SHP77 (cell line): Measurements from ENCODE around the gene RNF7.
"Not testable (repeated sequence)": the region's sequence is repeated elsewhere in the genome, so short reads cannot be mapped to it uniquely, and the experiment has no call there.

Experiments
- DNase-seq, 2 experiments: peaks; one replicate each; lab custom pipeline; 2025; lab: John Stamatoyannopoulos, UW

RNF7 gene

DNA sequence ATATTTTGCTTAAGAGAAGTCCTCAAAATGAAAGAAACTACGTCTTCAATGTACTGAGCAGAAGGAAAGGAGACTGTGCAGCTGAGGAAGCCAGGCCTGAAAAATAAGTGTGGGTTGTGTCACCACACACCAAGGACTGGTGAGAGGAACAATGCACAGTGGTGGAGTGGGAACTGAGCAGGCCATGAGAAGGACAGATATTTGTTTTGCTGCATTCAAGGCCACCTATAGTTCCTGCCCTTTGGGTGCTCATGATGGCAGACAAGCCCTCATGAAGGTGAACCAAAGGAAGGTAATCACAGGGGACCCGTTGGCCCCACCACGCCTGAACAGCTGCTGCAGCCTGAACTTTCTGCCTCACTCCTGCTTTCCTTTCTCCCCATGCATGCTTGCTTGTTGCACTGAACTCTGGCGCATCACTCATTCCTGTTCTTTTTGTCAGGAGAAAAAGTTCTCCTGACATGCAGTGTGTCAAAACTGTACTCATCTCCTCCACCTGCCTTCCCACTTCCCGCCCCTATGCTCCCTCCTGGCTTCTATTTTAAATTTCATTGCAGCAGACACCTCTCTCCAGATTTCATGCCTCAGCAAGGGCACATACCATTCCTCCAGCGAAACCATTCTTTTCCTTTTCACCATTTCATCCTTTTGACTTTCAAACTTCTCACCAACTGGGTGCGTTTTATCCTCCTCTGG lies 2.2 kb upstream of the RNF7 start:
- no peak for DNase-seq

- no peak for DNase-seq
Measured at GRCh38 chr3:141737093-141737492, 1.0 kb upstream of the RNF7 start.

- DNase-seq = no peak
Measured at GRCh38 chr3:141737678-141738021, 448 bp upstream of the RNF7 start.

- DNase-seq = peak; percentile 5 to 8
Measured at GRCh38 chr3:141738891-141739363, 829 bp downstream of the RNF7 start.

DNA sequence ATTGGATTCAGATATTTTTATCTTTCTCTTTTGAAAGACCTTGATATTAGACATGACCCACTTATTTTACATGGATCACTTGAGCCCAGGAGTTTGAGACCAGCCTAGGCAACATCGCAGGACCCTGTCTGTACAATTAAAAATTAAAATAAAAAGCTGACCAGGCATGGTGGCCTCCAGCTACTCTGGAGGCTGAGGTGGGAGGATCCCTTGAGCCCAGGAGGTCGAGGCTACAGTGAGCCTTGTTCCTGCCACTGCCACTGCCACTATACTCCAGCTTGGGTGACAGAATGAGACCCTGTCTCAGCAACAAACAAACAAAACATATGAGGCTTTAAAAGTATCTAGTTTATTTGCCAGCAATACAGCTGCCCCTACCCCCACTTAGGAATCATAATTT lies 1.6 kb downstream of the RNF7 start:
- DNase-seq = no peak

DNA sequence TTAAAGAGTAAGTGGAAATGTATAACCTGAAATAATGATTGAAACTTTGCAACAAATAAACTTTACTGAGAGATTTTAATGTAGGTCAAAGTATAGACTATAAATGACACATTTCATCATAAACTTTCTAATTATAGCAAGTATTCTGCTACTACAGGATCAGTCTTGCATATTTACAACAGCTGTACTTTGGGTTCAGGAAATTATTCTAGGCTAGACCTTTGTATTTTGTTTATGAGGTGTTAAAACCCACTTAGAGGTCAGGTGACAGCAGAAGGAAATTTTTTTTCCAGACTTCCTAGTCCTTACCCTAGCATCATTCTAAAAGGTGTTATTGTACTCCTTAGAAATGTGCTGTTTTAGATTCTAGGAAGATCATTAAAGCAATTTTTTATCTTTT lies 2.3 kb downstream of the RNF7 start:
- no peak for DNase-seq

GRCh38 chr3:141743305-141743704 lies 5.2 kb downstream of the RNF7 start:
- no peak for DNase-seq

- no peak for DNase-seq
Measured at GRCh38 chr3:141746962-141747361, 8.9 kb downstream of the RNF7 start.

DNA sequence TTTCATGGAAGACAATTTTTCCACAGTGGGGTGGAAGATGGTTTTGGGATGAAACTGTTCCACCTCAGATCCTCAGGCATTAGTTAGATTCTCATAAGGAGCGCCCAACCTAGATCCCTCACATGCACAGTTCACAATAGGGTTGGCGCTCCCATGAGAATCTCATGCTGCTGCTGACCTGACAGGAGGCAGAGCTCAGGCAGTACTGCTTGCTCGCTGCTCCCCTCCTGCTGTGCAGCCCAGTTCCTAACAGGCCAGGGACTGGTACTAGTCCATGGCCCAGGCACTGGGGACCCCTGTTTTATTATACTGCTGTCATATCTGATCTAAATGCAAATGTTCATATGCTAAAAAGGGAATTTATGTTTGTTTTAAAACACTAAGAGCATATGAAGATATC lies 15.3 kb downstream of the RNF7 start:
- no peak for DNase-seq

DNA sequence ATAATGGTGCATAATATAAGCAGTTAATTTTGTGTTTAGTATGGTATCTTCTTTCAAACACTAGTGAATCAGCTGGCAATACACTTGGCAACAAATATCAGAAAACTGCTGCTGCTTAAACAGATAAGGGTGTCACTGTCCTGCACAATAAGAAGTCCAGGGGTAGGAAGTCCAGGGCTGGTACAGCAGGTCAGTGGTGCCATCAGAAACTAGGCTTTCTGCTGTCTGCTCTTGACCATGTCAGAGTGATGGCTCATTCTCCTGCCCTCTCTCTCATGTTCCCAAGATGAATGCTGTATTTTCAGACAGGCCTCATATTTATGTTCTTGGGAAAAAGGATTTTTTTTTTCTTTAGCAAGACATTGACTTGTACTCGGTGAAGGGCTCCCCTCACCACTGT lies 15.9 kb downstream of the RNF7 start:
- no peak for DNase-seq

- not testable (repeated sequence) for DNase-seq
Measured at GRCh38 chr3:141762552-141762951, 24.5 kb downstream of the RNF7 start.

- no peak for DNase-seq
Measured at GRCh38 chr3:141763088-141763750, 25.1 kb downstream of the RNF7 start, which contains the start of gene GRK7. TSS of gene GRK7 (plus strand) at chr3:141763408. CDS start at chr3:141778285, 14,877 bp downstream.

GRCh38 chr3:141764045-141764444 lies 25.9 kb downstream of the RNF7 start:
- DNase-seq = no peak

DNA sequence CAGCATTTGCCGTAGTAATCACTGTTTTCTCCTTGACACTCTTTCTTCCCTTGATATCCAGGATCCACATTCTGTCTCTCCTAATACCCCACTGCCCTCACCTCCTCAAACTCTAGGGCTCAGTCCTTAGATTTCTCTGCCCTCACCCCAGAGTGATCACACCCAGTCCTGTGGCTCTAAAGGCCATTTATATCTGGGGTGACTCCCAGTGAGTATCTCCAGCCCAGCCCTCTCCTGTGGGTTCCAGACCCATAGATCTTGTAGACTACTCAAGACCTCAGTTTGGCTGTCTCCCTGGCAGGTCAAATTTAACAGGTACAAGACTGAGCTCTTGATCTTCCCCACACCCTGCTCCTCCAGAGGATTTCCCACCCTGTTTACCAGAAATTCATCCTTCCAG lies 26.4 kb downstream of the RNF7 start:
- no peak for DNase-seq

DNA sequence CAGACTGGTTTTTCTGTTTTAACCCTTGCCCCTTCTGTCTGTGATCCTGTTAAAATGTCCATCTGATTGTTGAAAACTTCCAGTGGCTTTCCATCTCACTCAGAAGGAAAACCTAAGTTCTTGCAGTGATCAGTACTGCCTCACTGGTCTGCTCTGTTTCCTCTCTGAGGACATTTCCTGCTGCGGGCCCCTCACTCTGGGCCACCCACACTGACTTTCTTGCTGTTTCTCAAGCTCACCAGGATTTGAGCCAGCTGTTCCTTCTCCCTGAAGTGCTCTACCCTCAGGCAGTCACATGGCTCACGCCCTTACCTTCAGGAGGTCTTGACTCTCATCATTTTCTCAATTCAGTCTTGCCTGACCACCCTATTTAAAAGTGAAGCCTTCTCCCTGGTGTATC lies 26.9 kb downstream of the RNF7 start:
- no peak for DNase-seq

- no peak for DNase-seq
Measured at GRCh38 chr3:141767066-141767465, 29.0 kb downstream of the RNF7 start.

- DNase-seq = peak in 1 of 2 experiments; percentile 2
Measured at GRCh38 chr3:141769221-141769894, 31.3 kb downstream of the RNF7 start.

DNA sequence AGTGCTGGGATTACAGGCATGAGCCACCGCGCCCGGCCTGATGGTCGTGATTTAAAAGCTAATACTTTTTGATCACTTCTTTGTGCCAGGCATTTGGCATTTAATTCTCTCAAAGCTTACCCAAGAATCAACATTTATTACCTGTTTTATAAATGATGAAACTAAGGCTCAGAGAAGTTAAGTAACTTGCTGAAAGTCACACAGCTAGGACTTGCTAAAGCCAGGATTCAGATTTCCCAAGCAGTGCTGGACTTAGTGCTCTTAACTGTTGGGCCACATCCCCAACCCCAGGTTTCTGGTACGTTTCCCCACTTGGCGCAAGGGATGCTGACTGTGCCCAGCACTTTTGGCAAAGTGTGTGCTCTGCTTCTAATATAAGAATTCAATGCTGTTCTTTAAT lies 35.6 kb downstream of the RNF7 start:
- DNase-seq = no peak

GRCh38 chr3:141776376-141776775 lies 38.3 kb downstream of the RNF7 start:
- DNase-seq = no peak

DNA sequence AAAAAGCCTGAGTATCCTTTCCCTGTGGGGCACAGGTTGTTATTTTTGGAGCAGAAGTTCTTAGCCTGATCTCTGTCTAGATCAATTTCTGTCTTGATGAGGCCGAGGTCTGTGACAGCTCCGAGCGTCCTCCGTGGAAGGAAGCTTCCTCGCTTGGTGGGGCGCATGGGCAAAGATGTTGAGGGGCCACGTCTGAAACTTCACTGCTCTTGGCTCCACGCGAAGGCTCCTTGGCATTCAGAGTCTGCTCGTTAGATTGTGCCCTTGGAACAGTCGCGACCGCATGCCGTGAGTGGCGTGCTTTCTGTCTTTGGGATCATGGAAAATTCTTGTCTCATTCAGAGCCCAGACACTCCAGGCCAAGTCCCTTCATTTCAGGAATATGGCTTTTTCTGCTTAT lies 38.8 kb downstream of the RNF7 start:
- DNase-seq = no peak

DNA sequence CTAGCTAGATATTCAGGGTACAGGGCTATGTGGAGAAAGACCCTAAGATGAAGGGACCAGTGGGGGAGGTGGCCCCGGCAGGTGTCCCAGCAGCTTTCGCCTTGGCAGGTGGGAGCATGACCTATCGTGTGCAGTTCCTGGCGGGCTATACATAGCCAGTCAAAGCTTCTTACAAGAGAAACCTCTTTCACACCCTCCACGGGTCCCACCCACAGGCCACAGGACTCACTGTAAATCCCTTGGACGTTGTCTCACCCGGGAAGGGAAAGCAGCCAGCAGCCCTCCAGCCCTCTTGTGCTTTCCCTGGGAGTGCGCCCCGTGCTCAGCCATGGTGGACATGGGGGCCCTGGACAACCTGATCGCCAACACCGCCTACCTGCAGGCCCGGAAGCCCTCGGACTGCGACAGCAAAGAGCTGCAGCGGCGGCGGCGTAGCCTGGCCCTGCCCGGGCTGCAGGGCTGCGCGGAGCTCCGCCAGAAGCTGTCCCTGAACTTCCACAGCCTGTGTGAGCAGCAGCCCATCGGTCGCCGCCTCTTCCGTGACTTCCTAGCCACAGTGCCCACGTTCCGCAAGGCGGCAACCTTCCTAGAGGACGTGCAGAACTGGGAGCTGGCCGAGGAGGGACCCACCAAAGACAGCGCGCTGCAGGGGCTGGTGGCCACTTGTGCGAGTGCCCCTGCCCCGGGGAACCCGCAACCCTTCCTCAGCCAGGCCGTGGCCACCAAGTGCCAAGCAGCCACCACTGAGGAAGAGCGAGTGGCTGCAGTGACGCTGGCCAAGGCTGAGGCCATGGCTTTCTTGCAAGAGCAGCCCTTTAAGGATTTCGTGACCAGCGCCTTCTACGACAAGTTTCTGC lies 40.1 kb downstream of the RNF7 start:
- DNase-seq = no peak

- DNase-seq = no peak
Measured at GRCh38 chr3:141779667-141780066, 41.6 kb downstream of the RNF7 start.
